ENCODE measurements around the gene PRKCB. TPM values are rescaled to one million over a fixed set of nuclear protein-coding genes. Genes with fewer than 3 reads are reported as not detected.
"Not testable (repeated sequence)": the region's sequence is repeated elsewhere in the genome, so short reads cannot be mapped to it uniquely, and the experiment has no call there.

The PRKCB gene
- polyA plus RNA-seq, 3 donors = 3.9 to 4.7 (median 4.3) TPM

DNA sequence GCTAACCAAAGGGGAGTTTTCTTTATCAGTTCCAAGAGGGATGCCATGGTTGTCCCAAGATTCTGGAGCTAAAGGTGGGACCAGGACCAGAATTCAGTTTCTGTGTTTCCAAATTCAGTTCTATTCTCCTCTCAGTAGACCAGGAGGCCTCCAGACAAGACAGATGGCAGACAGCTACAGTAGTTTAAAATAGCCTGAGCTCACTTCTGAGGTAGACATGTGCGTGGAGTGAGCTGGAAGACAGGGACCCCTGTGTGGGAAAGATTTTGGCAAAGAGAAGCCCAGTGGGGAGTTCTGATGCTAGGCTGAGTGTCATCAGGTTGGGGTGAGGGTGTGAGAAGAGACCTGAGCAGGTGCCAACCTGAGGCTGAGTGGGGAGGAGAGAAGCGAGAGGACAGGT is 95.4 kb downstream of the PRKCB start:
- no peak for DNase-seq (ENCODE audit: low read depth in 3 of 3, low spot score in 2 of 3)

DNA sequence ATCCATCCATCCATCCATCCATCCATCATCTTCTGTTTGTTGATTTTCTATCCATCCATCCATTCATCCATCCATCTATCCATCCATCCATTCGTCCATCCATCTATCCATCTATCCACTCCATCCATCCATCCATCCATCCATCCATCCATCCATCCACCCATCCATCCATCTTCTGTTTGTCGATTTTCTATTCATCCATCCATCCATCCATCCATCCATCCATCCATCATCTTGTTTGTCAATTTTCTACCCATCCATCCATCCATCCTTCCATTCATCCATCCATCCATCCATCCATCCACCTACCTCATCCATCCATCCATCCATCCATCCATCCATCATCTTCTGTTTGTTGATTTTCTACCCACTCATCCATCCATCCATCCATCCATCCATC is 97.9 kb downstream of the PRKCB start:
- DNase-seq (ENCODE audit: low read depth in 3 of 3, low spot score in 2 of 3) = not testable (repeated sequence)

- no peak for DNase-seq (ENCODE audit: low read depth in 3 of 3, low spot score in 2 of 3)
Measured at GRCh38 chr16:23934610-23935236, 98.9 kb downstream of the PRKCB start.

DNA sequence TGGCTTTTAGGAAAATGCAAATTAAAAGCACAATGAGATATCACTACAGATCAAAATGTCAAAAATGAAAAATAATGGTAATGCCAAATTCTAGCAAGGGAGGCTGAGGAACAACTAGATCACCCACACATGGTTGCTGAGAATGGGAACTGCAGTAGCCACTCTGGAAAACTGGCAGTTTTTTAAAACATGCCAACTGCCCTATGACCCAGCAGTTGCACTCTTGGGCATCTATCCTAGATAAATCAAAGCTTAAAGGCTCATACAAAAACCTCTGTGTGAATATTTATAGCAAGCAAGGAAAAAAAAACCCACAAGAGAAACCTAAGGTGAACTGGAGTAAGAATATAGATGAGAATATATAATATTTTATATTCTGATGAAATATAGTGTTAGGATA is 104.3 kb downstream of the PRKCB start:
- DNase-seq (ENCODE audit: low read depth in 3 of 3, low spot score in 2 of 3) = no peak

- no peak for DNase-seq (ENCODE audit: low read depth in 3 of 3, low spot score in 2 of 3)
Measured at GRCh38 chr16:23941025-23941424, 105.2 kb downstream of the PRKCB start.

DNA sequence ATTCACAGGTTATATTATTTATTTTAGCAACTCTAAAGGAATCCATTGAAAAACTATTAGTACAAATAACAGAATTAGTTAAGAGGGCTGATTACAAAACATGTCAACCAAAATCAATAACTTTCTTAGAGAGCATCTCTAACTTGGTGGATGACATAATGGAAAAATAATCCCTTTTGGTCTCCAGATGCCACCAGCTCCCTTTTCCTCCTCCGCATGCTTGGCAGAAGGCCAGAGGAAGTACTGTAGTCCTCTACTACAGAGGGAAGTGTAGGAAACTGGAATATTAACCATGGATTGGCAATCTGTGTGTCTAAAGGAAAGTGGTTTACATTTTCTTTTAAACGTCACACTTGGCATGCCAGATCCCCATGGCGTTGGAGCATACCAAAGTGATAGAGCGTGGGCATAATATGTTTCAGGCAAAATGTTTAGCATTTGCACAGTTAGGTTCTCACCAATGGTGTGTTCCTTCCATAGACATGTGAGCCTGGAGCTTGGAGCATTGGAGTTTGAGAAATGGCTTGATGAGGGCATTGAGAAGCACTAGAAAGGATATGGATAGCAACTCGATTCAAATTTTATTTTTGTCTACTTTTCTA is 106.3 kb downstream of the PRKCB start:
- DNase-seq (ENCODE audit: low read depth in 3 of 3, low spot score in 2 of 3) = no peak

- DNase-seq (ENCODE audit: low read depth in 3 of 3, low spot score in 2 of 3) = no peak
Measured at GRCh38 chr16:23943604-23944003, 107.8 kb downstream of the PRKCB start.

DNA sequence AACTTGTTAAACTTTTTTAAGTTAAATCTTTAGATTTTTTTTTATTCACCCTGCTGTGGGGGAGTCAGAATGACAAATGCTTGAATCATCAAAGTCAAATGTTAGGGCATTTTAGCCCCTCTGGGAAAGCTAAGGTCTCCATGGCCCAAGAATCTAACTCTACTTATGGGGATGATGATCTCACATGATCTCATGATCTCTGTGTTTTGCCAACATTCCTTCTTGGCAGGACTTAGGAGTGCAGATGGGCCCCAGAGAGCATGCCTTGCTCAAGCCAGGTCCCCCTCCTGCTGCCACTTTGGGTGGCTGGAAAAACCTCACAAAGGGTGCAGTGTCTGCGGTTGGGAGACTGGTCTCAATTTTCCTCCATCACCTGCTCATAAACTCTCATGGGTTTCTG is 108.6 kb downstream of the PRKCB start:
- DNase-seq (ENCODE audit: low read depth in 3 of 3, low spot score in 2 of 3) = no peak

GRCh38 chr16:23945243-23945642 is 109.5 kb downstream of the PRKCB start:
- no peak for DNase-seq (ENCODE audit: low read depth in 3 of 3, low spot score in 2 of 3)

DNA sequence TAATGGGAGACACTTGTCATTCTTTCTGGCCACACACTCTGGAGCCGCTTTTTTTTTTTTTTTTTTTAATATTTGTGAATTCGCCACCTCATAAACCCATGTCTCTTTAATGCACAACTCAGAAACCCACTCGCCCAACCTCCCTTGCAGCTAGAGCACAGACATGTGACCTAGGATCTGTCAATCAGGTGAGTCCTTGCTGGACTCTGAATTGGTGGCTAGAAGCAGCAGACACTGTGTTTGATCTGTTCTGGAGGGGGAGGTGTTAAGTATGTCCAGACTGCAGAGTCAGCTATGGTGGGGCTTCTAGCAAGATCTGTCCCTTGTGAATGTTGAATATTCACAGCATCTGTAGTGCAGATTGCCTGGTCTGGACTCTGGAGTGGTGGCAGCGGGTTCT is 112.1 kb downstream of the PRKCB start:
- DNase-seq (ENCODE audit: low read depth in 3 of 3, low spot score in 2 of 3) = no peak

GRCh38 chr16:23948949-23949411 is 113.2 kb downstream of the PRKCB start:
- no peak for DNase-seq (ENCODE audit: low read depth in 3 of 3, low spot score in 2 of 3)

DNA sequence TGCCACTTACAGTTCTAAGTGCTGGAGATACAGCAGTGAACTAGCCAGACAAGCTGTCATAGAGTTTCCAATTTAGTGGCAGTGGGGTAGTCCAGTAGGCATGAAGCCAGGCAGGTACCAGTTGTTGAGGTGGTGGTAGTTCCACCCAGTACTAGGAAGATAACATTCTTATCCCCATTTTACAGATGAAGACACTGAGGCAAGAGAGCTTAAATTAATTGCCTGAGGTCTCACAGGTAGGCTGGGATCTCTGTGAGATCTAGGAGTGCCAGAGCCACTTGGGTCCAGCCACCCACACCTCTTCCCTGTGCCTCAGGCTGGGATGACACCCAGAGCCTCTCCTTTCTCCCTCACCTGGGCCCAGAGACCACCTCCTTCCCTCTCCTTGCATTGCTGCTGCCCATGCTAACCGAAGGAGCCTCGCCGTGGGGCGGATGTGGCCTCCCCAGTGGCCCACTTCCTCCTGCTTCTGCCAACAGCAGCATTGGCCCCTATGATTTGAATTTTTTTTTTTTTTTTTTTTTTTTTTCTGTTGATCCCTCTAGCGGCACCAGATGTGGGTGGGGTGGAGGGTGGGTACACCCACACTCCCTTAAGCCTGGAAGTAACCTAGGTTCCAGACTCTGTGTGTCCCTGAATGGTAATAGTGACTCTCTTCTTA is 114.0 kb downstream of the PRKCB start:
- DNase-seq (ENCODE audit: low read depth in 3 of 3, low spot score in 2 of 3) = no peak

DNA sequence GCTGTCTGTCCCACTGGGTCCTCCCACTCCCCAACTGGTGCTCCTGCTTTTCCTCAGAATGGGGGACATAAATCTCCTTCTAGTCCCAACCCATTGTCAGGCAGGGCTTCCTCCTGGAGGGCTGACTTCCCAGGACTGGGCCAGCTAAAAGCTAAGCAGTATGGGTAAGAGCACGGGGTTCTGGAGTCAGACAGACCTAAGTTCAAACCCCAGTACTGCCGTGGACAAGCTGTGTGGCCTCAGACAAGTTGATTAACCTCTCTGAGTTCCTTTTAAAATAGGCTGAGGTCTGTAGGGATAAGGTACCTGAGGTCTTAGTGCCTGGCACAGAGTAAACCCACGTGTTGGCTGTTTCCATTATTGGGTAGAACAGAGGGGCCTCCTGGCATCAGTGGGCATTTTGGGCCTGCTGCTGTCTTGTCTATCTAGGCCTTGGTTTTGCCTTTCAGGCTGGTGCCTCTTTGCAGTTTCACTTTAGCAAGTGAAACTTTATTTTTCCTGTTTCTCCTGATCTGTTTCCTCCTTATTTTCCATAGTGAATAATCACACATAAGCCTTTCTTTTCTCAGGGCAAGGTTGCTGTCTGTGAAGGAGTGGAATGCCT is 114.6 kb downstream of the PRKCB start:
- DNase-seq (ENCODE audit: low read depth in 3 of 3, low spot score in 2 of 3) = no peak

DNA sequence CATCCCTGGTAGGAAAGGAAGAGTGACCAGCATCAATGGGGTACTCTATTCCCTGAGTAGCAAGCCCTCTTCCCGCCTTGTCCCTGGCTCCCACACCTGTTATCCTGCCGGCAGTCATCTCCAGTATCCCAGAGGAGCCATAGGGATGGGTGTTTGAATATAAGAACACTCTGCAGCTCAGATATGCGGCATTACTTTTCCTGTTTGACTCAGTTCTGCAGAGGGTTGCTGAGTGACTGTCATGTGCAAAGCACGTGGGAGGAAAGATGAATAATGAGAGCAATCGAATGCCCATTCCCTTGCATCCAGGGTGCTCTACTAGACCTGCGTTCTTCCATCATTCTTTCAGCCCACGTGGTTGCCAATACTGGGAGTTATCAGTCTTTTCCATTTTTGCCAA is 115.1 kb downstream of the PRKCB start:
- no peak for DNase-seq (ENCODE audit: low read depth in 3 of 3, low spot score in 2 of 3)

- DNase-seq (ENCODE audit: low read depth in 3 of 3, low spot score in 2 of 3) = no peak
Measured at GRCh38 chr16:23952128-23952970, 116.6 kb downstream of the PRKCB start.

DNA sequence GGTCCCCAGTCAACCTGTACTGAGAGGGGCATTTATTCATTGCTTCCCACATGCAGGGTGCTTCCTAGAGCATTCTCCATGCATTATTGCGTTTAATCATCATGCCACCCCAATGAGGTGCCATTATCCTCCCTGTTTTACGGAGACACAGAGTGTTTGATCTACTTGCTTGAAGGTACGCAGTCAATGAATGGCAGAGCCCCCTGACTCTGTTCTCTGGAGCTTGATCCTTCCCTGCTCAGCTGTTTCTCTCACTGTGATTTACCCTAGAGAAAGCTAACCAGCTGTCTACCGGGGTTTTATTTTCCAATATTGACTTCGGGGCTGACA is 117.2 kb downstream of the PRKCB start:
- no peak for DNase-seq (ENCODE audit: low read depth in 3 of 3, low spot score in 2 of 3)

DNA sequence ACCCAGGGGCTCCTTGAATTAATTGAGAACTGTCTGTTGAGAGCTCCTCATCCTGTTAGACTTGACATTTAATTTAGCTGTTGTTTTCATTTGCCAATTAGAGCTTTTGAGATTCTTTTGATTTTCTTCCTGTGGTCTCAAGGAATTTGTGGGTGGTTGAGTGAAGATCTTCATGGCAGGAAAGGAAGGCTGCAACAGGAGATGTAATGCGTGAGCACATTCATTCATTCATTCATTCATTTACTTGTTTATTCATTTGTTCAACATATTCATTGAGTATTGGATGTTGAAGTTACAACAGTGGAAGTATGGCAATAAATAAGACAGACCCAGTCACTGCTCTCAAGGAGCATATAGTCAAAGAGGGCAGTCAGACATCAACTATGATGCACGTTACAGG is 117.7 kb downstream of the PRKCB start:
- DNase-seq (ENCODE audit: low read depth in 3 of 3, low spot score in 2 of 3) = no peak

GRCh38 chr16:23955088-23955487 is 119.3 kb downstream of the PRKCB start:
- no peak for DNase-seq (ENCODE audit: low read depth in 3 of 3, low spot score in 2 of 3)

- DNase-seq (ENCODE audit: low read depth in 3 of 3, low spot score in 2 of 3) = no peak
Measured at GRCh38 chr16:23957287-23957686, 121.5 kb downstream of the PRKCB start.

- no peak for DNase-seq (ENCODE audit: low read depth in 3 of 3, low spot score in 2 of 3)
Measured at GRCh38 chr16:23959072-23959751, 123.4 kb downstream of the PRKCB start.

DNA sequence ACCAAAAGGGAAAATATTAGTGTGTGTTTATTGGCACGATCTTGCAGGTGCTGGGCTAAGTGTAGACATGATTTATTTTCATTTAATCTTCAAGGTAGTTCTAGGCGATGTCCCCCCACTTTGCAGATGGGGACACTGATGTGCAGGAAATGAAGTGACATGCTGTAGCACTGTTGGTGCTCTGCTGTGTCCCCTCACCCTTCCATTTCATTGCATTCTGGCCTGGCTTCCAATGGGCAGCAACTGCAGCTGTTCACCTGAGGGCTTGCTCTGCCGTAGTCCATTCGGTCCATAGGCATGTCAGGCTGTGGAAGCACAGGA is 123.9 kb downstream of the PRKCB start:
- no peak for DNase-seq (ENCODE audit: low read depth in 3 of 3, low spot score in 2 of 3)
